Transverse colon (tissue), 4 donors: Measurements from ENCODE around the gene DUSP15.

Experiments
- EP300 ChIP-seq: sonication (generic); formaldehyde crosslinking; IDR thresholded peaks from one replicate; pipeline ENCODE4 v1.6.1; 2017; ENCODE audit warnings: antibody characterized with exemption, low read depth
- POLR2AphosphoS5 ChIP-seq, 3 donors: sonication (generic); formaldehyde crosslinking; IDR thresholded peaks; one replicate each; pipeline ENCODE4 v1.6.1; 2016; ENCODE audit warnings: antibody characterized with exemption in 3 of 3
- TF ChIP-seq, protein P1 (sequence below), 5 experiments: fragments of 200-600 bp in 3 of 5; fragments of 450-650 bp in 2 of 5; sonication (generic) in 3 of 5; IDR thresholded peaks; 1 replicate in 2 of 5; 2 replicates in 3 of 5; pipeline ENCODE4 v1.5.1; 2016 to 2017; ENCODE audit warnings: antibody characterized with exemption in 5 of 5, inconsistent platforms in 3 of 5, mild to moderate bottlenecking in 2 of 5, moderate library complexity in 1 of 5

DNA sequence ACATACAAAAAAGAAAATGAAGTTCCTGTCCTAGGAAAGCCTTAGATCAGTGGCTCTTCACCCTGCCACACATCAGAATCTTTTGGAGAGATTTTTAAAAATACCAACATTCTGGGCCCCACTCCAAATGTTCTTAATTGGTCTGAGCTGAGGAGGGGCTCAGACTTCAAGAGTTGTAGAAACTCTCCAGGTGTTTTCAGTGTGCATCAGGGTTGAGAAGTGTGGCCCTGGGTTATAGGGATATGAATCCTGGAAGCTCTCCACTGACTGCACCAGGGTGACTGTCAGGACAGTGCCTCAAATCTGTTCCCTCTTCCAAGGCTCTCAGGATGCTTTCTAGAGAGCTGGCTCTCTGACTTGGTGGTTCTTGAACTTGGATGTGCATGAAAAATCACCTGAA is 56.7 kb downstream of the DUSP15 start:
- TF ChIP-seq, protein P1, sequence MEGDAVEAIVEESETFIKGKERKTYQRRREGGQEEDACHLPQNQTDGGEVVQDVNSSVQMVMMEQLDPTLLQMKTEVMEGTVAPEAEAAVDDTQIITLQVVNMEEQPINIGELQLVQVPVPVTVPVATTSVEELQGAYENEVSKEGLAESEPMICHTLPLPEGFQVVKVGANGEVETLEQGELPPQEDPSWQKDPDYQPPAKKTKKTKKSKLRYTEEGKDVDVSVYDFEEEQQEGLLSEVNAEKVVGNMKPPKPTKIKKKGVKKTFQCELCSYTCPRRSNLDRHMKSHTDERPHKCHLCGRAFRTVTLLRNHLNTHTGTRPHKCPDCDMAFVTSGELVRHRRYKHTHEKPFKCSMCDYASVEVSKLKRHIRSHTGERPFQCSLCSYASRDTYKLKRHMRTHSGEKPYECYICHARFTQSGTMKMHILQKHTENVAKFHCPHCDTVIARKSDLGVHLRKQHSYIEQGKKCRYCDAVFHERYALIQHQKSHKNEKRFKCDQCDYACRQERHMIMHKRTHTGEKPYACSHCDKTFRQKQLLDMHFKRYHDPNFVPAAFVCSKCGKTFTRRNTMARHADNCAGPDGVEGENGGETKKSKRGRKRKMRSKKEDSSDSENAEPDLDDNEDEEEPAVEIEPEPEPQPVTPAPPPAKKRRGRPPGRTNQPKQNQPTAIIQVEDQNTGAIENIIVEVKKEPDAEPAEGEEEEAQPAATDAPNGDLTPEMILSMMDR (IDR thresholded peaks at IDR 0.05), result no peak
- TF ChIP-seq POLR2AphosphoS5 (IDR thresholded peaks at IDR 0.05), result no peak
- no peak for TF ChIP-seq EP300
